HG03139 (cell line): ENCODE measurements around the gene CFAP97D2.
A peak's percentile ranks its signal among the peaks of the same experiment; 100 is the strongest.
"Not testable (repeated sequence)": the region's sequence is repeated elsewhere in the genome, so short reads cannot be mapped to it uniquely, and the experiment has no call there.

Experiments used
- ATAC-seq: cut with Tn5 transposase; IDR thresholded peaks from one replicate; pipeline ENCODE4 v1.9.1; 2021; ENCODE audit not compliant: unreplicated experiment

Gene CFAP97D2

DNA sequence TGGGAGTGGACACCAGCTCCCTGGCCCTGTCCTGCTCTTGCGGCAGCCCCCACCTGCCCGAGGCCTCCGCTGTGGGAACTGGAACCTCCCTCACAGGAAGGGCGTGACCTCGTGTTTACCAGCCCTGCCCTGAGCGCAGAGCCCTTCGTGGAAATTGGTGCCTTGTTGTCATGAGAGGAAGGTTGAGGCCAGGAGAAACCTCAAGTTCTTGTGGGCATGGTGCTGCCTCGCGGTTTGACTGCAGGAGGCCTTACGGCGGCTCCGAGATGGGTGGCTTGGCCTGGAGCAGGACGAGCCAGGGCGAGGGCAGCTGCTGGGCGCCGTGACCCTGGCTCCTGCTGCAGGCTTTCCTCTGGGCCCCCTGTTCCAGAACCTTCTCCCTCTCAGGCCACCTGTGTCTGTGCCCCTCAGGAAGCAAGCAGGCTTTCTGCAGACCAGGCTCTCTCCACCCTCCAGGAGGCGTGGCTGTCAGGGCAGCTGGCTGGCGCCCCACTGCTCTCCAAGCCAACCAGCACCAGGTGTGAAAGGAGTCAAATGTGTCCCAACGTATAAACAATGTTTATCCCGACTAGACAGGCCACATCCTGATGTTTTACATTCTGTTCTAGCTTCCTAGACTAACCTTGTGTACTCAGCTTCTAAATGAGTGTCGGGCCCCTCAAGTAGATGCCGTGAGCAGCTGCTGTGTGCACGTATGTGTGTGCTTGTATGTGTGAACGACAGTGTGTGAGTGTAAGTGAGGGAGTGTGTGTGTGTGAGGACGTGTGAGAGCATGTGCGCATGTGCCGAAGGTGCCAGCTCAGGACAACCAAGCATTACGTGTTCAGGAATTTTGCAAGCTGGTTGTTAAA, 36.2 kb upstream of the CFAP97D2 start:
- no peak for ATAC-seq

DNA sequence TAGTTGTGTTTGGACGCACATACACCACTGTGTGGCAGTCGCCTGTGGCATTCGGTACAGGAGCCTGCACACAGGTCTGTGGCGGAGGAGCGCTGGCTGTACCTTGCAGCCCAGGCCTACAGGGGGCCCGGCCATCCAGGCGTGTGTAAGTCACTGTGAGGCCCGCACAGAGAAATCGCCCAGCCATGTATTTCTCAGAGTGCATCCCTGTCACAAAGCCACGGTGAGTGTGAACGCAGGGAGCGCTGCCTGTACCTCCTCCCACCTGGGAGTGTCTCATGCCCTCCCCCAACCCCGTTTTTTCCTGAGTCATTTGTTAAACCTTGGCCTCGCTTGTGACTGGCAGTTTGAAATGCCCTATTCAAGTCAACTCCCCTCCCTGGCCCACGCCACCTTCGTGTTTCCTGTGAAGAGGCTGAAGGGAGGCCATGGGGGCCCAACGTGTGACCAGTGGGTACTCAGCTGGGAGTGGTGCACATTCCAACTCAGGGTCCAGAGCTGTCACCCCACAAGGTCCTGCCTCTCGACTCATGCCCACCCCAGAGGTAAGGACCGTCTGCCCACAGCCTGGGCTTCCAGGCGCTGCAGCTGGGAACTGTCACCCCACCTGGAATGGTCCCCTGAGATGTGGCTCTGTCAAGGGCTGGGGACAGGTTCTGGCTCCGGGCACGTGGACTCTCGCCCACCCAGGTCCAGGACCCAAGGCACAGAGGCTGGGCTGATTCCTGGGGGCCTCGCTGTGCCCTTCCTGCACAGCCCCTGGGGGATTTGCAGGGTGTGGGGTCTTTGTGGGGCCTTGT, 35.1 kb upstream of the CFAP97D2 start:
- ATAC-seq: peak; percentile 45

DNA sequence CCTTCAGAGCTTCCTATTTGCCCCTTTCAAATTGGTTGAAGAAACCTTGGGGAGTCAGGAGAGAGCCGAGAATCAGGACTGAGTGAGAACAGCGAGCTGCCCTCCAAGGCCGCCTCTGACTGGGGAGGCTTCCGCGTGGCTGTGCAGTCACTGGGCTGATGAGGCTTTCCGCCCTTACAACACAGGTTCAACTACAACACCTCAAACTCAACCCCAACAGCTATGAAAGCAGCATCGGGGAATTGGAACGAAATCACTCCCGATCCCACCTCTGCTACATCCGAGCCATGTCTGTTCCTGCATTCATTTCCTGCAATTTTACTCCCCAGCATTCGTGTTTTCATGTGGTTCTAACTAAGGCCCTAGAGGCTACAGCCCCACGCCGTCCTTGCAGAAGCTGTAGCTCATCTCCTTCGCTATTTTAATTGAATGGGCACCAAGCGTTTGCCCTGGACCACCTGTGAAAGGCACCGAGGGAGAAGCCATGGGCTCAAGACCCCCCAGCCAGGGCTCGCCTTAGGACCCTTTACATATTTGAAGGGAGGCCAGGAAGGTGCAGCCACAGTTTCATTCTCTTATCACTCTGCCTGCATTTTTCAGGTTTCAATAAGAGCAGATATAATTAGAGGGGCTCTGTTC, 34.3 kb upstream of the CFAP97D2 start:
- ATAC-seq: no peak

DNA sequence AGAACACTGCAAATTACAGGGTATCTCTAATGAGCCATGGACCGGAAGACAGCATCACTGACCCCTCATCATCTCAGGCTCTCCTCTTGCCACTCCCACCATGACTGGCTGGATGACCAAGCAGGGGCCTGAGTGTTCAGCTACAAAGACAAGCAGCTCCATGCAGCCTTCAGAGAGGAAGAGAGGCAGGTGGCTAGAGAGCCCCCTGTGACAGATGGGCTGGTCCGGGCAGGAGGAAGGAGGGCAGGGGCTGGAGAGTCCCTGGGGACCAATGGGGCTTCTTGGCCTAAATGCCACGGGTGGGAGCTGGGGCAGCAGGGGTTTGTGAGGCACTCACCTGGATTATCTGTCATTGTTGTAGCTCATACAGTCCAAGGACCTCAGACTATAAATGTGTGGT, 33.8 kb upstream of the CFAP97D2 start:
- no peak for ATAC-seq

DNA sequence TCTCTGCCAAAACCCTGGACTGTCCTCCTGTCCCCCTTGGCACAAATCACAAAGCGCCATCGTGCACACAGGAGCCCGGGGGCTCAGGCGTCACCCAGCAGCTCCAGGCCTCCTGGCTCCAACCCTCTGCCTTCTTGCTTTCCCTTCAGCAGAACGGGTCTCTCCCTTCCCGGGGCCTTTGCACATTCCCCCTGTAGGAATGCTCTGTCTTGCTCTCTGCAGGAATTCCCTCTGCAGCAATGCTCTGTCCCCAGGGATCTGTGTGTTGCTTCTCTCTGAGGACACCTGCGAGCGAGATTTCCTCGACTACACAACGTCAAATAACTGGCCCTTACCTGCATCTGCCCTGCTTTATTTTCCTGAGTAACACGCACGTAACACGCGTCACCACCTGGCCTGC, 33.3 kb upstream of the CFAP97D2 start:
- ATAC-seq: no peak

DNA sequence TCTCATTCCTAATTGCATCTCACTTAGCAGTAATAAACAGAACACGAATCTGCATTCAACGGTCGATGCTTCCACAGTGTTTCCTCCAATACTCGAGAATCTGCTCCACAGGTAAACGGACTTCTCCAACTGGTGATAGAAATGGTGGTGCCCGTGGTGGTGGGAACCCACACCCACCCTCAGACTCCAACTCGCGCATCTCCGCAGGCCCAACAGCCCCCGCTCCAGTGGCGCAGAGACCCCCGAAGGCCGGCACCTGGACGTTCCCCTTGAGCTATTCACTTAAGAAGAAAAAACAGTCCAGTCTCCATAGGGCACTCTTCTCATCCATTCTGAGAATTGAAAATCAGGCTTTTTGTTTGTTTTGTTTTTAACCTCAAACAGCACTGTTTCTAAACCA, 32.9 kb upstream of the CFAP97D2 start:
- ATAC-seq: no peak

DNA sequence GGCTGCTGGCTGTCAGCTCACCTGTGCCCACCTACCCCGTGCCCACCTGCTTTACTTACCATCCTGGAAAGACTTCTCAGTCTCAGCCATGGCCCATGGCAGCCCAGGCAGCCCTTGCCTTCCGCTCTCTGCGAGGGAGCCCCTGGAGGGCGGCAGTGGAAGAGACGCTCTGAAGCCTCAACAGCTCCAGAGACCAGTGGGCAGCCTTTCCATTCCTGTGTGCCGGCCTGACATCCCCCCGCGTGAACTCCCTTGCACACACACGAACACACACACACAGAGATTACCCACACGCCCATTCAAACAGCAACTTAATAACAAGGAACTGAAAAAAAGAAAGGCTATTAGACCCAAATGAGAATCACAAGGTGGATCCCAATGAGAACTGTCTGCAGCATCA, 32.4 kb upstream of the CFAP97D2 start:
- no peak for ATAC-seq

DNA sequence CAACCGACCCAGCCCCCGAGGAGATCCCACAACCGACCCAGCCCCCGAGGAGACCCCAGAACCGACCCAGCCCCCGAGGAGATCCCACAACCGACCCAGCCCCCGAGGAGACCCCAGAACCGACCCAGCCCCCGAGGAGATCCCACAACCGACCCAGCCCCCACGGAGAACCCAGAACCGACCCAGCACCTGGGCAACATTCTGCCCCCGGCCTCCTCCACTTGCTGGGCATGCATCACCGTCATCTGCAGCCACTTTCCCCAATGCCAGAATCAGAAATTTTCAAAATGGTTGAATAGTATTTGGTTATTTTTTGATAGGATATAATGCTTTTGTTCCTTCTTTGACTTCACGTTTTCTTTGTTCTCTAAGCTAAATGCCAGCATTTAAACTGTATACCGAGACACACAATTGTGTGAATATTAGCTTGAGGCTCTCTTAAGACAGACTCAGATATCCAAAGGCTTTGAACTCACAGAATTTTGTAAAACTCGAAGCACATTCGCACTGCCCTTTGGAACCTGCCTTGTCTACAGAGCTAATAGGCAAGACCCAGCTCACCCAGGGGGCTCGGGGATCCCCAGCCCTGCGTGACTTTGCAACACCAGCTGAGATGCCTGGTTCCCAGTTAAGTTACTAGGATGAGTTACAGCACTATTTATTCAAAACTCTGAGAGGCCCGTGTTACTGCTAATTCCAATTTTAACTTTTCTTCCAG, 31.1 kb upstream of the CFAP97D2 start:
- peak; percentile 30 for ATAC-seq

DNA sequence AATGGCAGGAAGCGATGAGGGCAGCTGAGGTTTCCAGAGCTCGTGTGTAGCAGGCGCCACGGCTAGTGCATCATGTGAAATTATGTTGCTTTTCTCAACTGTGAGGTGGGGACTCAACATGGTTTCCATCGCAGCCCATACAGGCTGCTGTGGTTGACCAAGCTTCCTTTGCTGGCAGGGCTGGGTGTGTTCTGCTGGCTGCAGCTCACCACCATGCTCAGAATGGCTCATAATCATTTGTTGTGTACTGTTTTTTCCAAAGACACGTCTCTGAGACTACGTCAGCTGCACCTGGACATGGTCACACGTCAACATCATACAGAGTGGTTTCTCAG, 30.6 kb upstream of the CFAP97D2 start:
- ATAC-seq: peak; percentile 81

DNA sequence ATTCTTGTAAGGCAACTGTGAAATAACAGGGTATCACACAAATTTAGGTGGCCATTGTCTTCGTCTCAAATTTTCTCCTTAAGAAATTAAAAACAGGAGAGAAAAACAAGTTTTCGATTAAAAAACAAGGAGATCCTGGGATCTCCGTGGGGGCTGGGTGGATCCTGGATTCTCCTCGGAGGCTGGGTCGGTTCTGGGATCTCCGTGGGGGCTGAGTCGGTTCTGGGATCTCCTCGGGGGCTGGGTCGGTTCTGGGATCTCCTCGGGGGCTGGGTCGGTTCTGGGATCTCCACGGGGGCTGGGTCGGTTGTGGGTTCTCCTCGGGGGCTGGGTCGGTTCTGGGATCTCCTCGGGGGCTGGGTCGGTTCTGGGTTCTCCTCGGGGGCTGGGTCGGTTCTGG, 30.2 kb upstream of the CFAP97D2 start:
- ATAC-seq: not testable (repeated sequence)

DNA sequence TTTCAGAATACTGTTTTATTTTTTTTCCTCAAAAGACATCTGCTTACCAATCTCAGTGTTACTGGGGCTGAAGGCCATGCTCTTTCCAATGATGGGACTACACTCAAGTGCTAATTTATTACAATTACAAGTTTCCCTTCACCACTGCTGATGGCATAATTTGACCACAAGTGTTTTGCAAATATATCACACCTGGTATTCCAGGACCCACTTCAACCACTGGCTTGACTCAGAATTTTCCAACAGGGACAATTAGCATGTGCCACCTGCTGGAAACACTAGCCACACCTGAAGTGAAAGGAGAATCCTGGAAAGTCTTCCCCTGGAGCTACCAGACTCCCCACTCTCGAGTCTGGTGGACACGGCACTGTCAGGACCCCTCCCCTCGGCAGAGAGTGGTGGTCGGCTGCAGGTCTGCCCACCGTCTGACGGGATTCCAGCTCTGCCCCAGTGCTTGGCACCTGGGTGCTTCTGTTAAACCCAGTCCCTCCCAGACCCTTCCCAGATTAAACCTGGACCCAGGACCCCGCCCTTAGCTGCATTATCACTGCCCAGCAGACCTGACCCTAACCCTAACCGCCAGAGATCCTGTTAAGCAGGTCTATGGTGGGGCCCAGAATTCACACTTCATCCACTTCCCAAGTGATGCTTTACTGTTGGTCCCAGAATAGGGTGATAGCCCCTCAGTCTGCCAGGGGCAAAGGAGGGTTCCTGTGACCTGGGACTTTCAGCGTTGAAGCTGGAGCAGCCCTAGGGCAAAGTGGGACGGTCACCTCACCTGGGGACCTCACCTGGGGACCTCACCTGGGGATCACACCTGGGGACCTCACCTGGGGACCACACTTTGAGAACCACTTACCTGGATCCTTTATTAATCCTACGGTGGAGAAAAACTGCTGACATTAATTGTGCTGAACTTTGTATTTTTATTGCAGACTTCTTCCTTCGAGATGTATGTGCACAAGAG, 29.0 kb upstream of the CFAP97D2 start:
- ATAC-seq: no peak

DNA sequence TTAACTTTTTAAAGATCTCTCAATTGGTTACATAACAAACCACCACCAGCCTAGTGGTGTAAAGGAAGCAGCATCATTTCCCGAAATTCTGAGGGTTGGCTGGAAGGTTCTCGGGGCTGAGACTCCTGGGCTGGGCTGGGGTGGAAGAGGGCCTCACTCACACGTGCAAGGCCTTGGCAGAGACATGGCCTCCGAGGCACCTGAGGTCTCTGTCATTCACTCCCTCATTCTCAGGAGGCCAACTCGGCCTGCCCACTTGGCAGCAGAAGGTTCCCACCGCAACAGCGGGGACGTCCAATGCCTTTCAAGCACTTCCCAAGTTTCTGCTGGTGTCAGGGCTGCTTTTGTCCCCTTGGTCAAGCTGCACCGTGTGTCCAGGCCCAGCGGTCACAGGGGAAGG, 28.0 kb upstream of the CFAP97D2 start:
- ATAC-seq: no peak

DNA sequence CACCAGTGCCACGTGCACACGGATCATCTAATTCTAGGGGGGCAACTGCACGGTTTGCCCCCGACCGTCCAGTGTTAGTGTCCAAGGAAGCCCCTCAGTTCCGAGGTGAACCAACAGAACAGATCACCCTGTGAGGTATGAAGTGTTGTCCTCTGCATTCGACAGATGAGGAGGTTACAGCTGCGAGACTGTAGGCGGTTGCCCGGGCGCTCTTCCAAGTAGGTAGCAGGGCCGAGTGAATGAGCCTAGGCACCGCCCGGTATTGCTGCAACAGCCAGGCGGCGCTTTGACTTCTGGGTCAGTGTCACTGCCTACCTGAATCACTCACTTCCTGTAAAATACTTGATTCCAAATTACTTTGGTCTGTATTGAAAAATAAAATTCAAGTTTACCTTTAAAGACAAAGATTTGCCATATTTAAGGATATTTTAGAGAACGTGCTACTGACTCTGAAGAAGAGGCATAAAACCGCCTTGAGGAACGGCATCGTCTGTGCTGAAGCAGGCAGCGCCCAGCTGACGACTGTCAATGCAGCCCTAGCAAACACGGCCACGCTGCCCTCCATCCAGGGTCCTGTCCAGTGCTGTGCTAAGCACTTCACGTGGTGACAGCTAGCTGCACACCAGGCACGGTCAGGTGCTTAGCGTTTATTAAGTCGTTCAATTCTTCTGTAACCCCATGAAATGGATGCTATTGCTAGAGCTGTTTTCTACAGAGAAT, 27.3 kb upstream of the CFAP97D2 start:
- no peak for ATAC-seq

DNA sequence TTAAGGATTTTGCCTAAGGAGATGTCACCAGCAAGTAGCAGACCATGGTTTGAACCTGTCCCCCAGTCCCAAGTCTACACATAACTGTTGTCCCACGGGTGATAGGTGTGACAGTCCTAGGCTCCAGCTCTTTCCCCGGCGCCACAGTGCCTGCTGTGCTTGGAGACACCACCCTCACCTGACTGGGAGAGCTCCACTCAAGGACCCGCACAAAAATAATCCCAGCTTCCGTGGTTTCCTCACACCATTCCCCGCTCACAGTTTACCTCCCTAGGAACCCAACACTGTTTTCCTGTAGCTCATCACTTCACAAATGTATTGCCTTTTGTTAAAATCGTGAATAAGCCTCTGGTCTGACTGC, 26.8 kb upstream of the CFAP97D2 start:
- no peak for ATAC-seq

DNA sequence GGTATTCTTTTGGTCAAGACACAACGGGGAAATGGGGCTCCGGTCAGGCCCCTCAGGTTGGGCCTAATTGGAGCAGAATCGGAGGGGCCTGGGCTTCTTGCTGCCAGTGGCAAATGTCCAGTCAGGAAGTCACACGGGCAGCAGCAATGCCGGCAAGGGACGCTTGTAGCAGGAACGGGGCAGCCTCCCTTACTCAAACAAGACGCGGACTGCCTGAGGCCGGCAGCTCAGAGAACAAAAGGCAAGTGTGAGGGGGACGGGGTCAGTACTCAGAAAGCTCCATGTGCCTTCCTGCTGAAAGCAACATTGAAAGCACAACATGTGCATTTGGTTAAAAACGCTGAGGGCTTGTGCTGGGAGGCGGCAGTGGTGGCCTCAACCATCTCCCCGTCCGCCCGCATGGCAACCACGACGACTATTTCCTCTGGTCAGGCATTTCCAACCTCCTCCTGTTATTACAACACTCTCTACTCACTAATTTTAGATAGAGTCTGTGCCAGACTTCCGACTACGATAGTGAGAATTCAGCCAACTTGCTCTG, 26.2 kb upstream of the CFAP97D2 start:
- no peak for ATAC-seq

DNA sequence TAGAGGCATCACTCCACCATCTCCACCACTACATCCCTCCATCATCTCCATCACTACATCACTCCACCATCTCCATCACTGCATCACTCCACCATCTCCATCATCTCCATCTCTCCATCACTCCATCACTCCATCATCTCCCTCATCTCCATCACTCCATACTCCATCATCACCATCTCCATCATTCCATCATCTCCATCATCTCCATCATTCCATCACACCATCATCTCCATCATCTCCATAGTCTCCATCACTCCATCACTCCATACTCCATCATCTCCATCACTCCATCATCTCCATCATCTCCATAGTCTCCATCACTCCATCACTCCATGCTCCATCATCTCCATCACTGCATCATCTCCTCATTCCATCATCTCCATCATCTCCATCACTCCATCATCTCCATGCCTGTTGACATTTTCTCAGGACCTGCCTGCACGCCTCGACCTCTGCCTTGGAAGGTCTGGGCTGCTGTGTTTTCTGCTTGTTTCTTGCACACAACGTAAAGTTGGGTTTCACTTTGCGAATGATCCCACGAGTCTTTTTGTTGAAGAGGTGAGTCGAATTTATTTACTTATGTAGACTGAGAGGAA, 25.5 kb upstream of the CFAP97D2 start:
- no peak for ATAC-seq

DNA sequence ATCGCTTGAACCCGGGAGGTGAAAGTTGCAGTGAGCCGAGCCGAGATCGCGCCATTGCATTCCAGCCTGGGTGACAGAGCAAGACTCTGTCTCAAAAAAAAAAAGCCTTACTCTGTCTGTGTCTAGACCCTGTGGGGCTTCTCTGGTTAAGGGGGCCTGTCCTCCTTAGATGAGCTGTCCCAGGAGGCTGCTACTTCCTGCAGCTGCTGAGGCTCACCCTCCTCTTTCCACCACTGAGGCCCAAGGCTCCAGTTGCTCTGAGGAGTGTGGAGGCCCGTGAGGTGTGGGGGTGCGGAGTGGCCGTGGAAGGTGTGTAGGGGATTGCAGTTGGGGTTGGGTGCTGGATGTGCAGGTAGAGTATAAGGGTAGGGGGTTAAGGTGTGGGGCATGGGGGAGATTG, 24.6 kb upstream of the CFAP97D2 start:
- no peak for ATAC-seq

DNA sequence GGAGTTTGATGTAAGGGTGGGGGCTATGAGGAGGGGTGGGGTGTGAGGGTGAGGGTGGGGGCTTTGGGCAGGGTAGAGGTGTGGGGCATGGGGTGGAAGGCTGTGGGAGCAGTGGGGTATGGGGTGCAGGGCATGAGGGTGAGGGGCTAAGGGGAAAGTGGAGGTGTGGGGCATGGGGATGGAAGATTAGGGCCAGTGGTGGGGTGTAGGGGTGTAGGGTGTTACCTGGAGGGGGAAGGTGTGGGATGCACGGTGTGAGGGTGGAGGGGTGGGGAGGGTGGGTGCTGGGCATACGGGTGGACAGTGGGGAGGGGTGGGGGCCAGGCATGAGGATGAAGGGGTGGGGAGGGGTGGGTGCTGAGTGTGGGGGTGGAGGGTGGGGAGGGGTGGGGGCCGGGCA, 23.7 kb upstream of the CFAP97D2 start:
- ATAC-seq: no peak
